Measurements from ENCODE around the gene FAM81A. TPM values are rescaled to one million over a fixed set of nuclear protein-coding genes. Genes with fewer than 3 reads are reported as not detected.
"Not testable (repeated sequence)": the region's sequence is repeated elsewhere in the genome, so short reads cannot be mapped to it uniquely, and the experiment has no call there.

FAM81A gene
- 3.9 and 5.6 TPM in 2 replicates for total RNA-seq (2014; rRNA removed; shearing (Covaris generic))

GRCh38 chr15:59437817-59438624, at the start of gene FAM81A:
Gene FAM81A (plus strand): TSS chr15:59438186. CDS start chr15:59458627, 20,441 bp downstream.
- peak; percentile 70 for DNase-seq (ENCODE audit: low spot score)

GRCh38 chr15:59388670-59389069, 49.3 kb upstream of the FAM81A start:
- peak; percentile 14 for DNase-seq (ENCODE audit: low spot score)

GRCh38 chr15:59392299-59392698, 45.7 kb upstream of the FAM81A start:
- no peak for DNase-seq (ENCODE audit: low spot score)

GRCh38 chr15:59394166-59394661, 43.8 kb upstream of the FAM81A start:
- DNase-seq (ENCODE audit: low spot score): no peak

- no peak for DNase-seq (ENCODE audit: low spot score)
These were observed 41.8 kb upstream of the FAM81A start for GRCh38 chr15:59396211-59396610.

DNA sequence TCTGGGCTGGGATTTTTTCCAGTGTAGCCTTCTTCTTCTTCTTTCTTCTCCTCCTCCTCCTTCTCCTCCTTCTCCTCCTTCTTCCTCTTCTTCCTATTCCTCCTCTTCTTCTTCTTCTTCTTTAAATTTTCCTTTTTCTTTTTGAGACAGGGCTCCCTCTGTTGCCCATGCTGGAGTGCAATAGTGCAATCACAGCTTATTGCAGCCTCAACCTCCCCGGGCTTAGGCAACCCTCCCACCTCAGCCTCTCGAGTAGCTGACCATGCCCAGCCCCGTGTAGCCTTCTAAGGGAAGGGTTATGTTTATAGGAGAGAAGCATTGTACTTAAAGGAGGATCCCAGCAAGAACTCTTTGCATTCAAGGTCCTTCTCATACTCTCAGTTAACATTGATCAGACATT, 41.3 kb upstream of the FAM81A start:
- DNase-seq (ENCODE audit: low spot score): no peak

- no peak for DNase-seq (ENCODE audit: low spot score)
These were observed 39.8 kb upstream of the FAM81A start for GRCh38 chr15:59398220-59398619.

GRCh38 chr15:59399465-59400102, 38.4 kb upstream of the FAM81A start:
- no peak for DNase-seq (ENCODE audit: low spot score)

GRCh38 chr15:59400103-59400813, 37.7 kb upstream of the FAM81A start:
- DNase-seq (ENCODE audit: low spot score): no peak

GRCh38 chr15:59401051-59401823, 36.7 kb upstream of the FAM81A start:
- not testable (repeated sequence) for DNase-seq (ENCODE audit: low spot score)

- DNase-seq (ENCODE audit: low spot score): no peak
These were observed 36.0 kb upstream of the FAM81A start for GRCh38 chr15:59401824-59402569.

- DNase-seq (ENCODE audit: low spot score): no peak
These were observed 32.9 kb upstream of the FAM81A start for GRCh38 chr15:59405079-59405478.

DNA sequence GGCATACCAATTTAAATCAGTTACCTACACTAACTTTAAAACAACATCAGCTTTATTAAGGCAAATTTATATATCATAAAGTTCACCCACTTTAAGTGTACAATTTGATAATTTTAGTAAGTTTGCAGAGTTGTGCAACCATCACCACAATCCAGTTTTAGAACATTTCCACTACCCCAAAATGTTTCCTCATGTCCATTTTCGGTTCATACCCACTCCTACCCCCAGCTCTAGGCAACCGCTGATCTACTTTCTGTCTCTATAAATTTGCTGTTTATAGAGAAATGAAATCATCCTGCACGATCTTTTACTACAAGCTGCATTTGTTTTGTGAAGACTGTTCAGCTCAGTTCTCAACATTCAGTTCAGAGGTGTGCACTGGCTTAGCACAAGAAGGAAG, 31.5 kb upstream of the FAM81A start:
- DNase-seq (ENCODE audit: low spot score): no peak

GRCh38 chr15:59407946-59408345, 30.0 kb upstream of the FAM81A start:
- DNase-seq (ENCODE audit: low spot score): no peak

DNA sequence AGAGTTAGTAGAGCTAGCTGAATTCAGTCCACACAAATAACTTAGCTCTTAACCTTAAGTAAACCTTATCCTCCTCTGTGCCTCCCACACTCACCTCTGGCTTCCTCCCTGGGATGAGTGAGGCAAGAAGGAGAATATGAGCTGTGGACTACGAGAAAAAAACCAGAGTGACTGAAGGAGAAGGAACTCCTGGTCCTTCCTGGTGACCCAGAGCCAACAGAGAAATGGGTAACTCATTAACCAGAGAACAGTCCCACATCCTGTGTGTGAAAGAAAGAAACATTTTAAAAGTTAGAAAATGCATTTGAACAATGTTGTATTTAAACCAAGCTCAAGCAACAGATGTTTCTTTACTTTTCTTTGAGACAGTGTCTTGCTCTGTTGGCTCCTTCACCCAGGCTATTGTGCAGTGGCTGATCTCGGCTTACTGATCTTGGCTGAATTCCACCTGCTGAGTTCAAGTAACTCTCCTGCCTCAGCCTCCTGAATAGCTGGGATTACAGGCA, 27.5 kb upstream of the FAM81A start:
- no peak for DNase-seq (ENCODE audit: low spot score)

DNA sequence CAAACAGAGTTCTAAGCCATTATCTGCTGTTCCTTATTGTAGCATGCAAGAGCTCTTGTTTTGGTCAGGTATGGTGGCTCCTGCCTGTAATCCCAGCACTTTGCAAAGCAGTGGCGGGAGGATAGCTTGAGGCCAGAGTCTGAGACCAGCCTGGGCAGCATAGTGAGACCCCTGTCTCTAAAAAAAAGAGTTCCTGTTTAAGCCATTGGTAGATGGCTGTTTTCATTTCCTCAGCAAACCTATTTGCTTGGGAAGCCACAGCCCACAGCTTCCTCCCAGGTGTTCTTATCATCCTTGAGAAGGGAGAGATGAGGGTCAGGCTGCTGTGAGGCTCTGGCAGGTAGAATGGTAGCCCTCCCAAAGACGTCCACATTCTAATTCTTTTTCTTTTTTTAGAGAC, 24.4 kb upstream of the FAM81A start:
- no peak for DNase-seq (ENCODE audit: low spot score)

- DNase-seq (ENCODE audit: low spot score): no peak
These were observed 21.2 kb upstream of the FAM81A start for GRCh38 chr15:59416816-59417215.

GRCh38 chr15:59419170-59419569, 18.8 kb upstream of the FAM81A start:
- no peak for DNase-seq (ENCODE audit: low spot score)

DNA sequence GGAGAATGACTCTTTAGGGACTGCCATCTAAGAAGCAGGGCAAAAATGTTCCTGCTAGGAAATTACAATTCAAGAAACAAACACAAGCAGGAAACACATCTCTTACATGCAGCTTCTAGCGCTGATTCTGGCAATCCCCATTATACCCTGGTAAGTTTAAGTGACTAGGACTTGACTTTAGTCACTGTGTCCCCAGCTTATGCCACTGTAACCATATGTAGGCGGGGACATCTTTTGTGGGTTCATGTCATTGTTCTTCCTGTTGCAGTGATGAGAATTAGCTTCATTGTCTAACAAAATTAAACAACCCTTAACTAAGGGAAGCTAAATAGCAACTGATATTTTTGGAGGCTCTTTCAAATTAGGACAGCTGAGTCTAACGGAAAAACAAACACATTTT, 17.9 kb upstream of the FAM81A start:
- DNase-seq (ENCODE audit: low spot score): no peak

DNA sequence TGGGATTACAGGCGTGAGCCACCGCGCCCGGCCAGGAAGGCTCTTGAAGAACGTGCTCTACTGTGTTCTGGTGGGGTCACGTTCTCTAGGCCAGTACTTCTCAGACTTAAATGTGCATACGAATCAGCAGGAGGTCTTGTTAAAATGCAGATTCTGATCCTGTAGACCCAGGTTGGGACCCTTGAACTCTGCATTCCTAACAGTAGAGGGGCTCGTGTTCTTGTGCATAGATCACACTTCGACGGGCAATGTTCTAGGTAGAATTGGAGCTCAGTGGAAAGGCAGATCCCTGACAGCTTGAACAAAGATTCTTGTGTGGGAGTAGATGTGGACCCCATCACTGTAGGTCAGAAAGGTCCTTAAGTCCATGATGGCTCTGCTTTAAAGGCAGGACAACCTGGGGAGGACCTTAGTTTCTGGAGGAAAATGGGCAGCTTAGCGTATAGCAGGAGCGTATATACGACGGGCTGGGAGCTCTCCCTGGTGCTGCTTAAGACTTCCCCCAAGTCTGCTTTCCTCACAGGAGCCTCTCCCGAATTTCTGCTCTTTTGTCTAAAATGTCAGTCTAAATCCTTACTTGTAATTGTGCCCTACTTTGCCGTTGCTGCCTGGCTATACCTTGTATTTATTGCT, 16.9 kb upstream of the FAM81A start:
- no peak for DNase-seq (ENCODE audit: low spot score)
